SK-N-SH treated with all-trans-retinoic acid at 6 μM for 48 hours (cell line): ENCODE data around the gene ARID3B.

Experiments used
- ATAC-seq: fragments of 200-7000 bp; cut with Tn5 transposase; 3 replicates; pipeline ENCODE4 v1.9.1; 2020; ENCODE audit warnings: mild to moderate bottlenecking, moderate library complexity
- ARNTL ChIP-seq: fragments of 450-650 bp; formaldehyde crosslinking; IDR thresholded peaks from 2 replicates; pipeline ENCODE4 v1.5.0; 2020; ENCODE audit warnings: low read depth, mild to moderate bottlenecking, moderate library complexity, borderline replicate concordance
- BACH2 ChIP-seq: fragments of 250-450 bp; sonication (Bioruptor Pico); IDR thresholded peaks from 2 replicates; pipeline ENCODE4 v1.9.0; 2021; ENCODE audit warnings: mild to moderate bottlenecking, borderline replicate concordance
- CREB5 ChIP-seq: fragments of 250-450 bp; sonication (Bioruptor Pico); IDR thresholded peaks from 2 replicates; pipeline ENCODE4 v1.5.1; 2020; ENCODE audit warnings: low read depth, mild to moderate bottlenecking, moderate library complexity
- CSDC2 ChIP-seq: fragments of 250-450 bp; sonication (Bioruptor Pico); IDR thresholded peaks from 2 replicates; pipeline ENCODE4 v1.5.0; 2020; ENCODE audit warnings: mild to moderate bottlenecking, moderate library complexity
- CSRNP3 ChIP-seq: fragments of 250-450 bp; sonication (Bioruptor Pico); IDR thresholded peaks from 2 replicates; pipeline ENCODE4 v1.5.1; 2021; ENCODE audit warnings: mild to moderate bottlenecking, moderate library complexity
- ESRRG ChIP-seq: fragments of 250-450 bp; sonication (Bioruptor Pico); IDR thresholded peaks from 2 replicates; pipeline ENCODE4 v1.6.1; 2021; ENCODE audit warnings: mild to moderate bottlenecking
- GLIS3 ChIP-seq: fragments of 250-450 bp; sonication (Bioruptor Pico); IDR thresholded peaks from 2 replicates; pipeline ENCODE4 v1.5.0; 2020; ENCODE audit warnings: mild to moderate bottlenecking, moderate library complexity
- ISL1 ChIP-seq: fragments of 250-450 bp; sonication (Bioruptor Pico); IDR thresholded peaks from 2 replicates; pipeline ENCODE4 v2.1.2; 2022; ENCODE audit warnings: mild to moderate bottlenecking, moderate library complexity
- OSR1 ChIP-seq: fragments of 250-450 bp; sonication (Bioruptor Pico); IDR thresholded peaks from 2 replicates; pipeline ENCODE4 v1.8.0; 2022; ENCODE audit warnings: moderate library complexity, mild to moderate bottlenecking, inconsistent platforms
- PATZ1 ChIP-seq: fragments of 250-450 bp; sonication (Bioruptor Pico); IDR thresholded peaks from 2 replicates; pipeline ENCODE4 v1.8.0; 2020; ENCODE audit warnings: mild to moderate bottlenecking, moderate library complexity, borderline replicate concordance
- POU6F1 ChIP-seq: fragments of 250-450 bp; sonication (Bioruptor Pico); IDR thresholded peaks from 2 replicates; pipeline ENCODE4 v1.8.0; 2021; ENCODE audit warnings: low read depth, mild to moderate bottlenecking, moderate library complexity, borderline replicate concordance
- PPARA ChIP-seq: fragments of 250-450 bp; sonication (Bioruptor Pico); IDR thresholded peaks from 2 replicates; pipeline ENCODE4 v1.5.0; 2020; ENCODE audit warnings: mild to moderate bottlenecking, borderline replicate concordance
- RARB ChIP-seq: fragments of 250-450 bp; sonication (Bioruptor Pico); IDR thresholded peaks from 2 replicates; pipeline ENCODE4 v1.8.0; 2021; ENCODE audit warnings: mild to moderate bottlenecking, moderate library complexity
- TOX ChIP-seq: fragments of 250-450 bp; sonication (Bioruptor Pico); IDR thresholded peaks from 2 replicates; pipeline ENCODE4 v1.8.0; 2021; ENCODE audit warnings: mild to moderate bottlenecking, moderate library complexity, borderline replicate concordance
- TSHZ2 ChIP-seq: fragments of 250-450 bp; sonication (Bioruptor Pico); IDR thresholded peaks from 2 replicates; pipeline ENCODE4 v1.5.0; 2020; ENCODE audit warnings: mild to moderate bottlenecking, moderate library complexity
- ZC3H10 ChIP-seq: fragments of 250-450 bp; sonication (Bioruptor Pico); IDR thresholded peaks from 2 replicates; pipeline ENCODE4 v1.5.1; 2021; ENCODE audit warnings: mild to moderate bottlenecking, moderate library complexity
- ZFP3 ChIP-seq: fragments of 250-450 bp; sonication (Bioruptor Pico); IDR thresholded peaks from 2 replicates; pipeline ENCODE4 v1.5.0; 2020; ENCODE audit warnings: mild to moderate bottlenecking, moderate library complexity
- ZFP30 ChIP-seq: fragments of 450-650 bp; formaldehyde crosslinking; IDR thresholded peaks from 2 replicates; pipeline ENCODE4 v1.5.0; 2022; ENCODE audit warnings: mild to moderate bottlenecking, moderate library complexity
- ZNF565 ChIP-seq: fragments of 450-650 bp; formaldehyde crosslinking; conservative IDR thresholded peaks from 2 replicates; pipeline ENCODE4 v1.5.0; 2020; ENCODE audit warnings: low read depth, mild to moderate bottlenecking, moderate library complexity
- ZNF70 ChIP-seq: fragments of 450-650 bp; formaldehyde crosslinking; IDR thresholded peaks from 2 replicates; pipeline ENCODE4 v1.5.0; 2020; ENCODE audit warnings: mild to moderate bottlenecking, moderate library complexity
- ZNF8 ChIP-seq: fragments of 450-650 bp; formaldehyde crosslinking; IDR thresholded peaks from 2 replicates; pipeline ENCODE4 v1.5.0; 2020; ENCODE audit warnings: mild to moderate bottlenecking, moderate library complexity

Gene ARID3B

GRCh38 chr15:74625693-74626092 lies 84.7 kb downstream of the ARID3B start (continued):
- TF ChIP-seq CREB5 (CRISPR knock-in tag) = no peak

- no peak for TF ChIP-seq ZFP3 (CRISPR knock-in tag)
- no peak for TF ChIP-seq POU6F1
- TF ChIP-seq ZNF70 = no peak
- no peak for TF ChIP-seq ZNF8 (CRISPR knock-in tag)
- TF ChIP-seq TOX = no peak
- TF ChIP-seq ISL1 (CRISPR knock-in tag) = no peak
- TF ChIP-seq PATZ1 = no peak
- no peak for TF ChIP-seq CREB5 (CRISPR knock-in tag)
- no peak for TF ChIP-seq GLIS3 (CRISPR knock-in tag)
- no peak for TF ChIP-seq ZNF565 (CRISPR knock-in tag)
- no peak for TF ChIP-seq ZFP30 (CRISPR knock-in tag)
- TF ChIP-seq OSR1 (CRISPR knock-in tag) = no peak
- TF ChIP-seq BACH2 (CRISPR knock-in tag) = no peak
- TF ChIP-seq CSRNP3 (CRISPR knock-in tag) = no peak
- TF ChIP-seq ZC3H10 = no peak
- no peak for TF ChIP-seq CSDC2 (CRISPR knock-in tag)
- no peak for TF ChIP-seq ESRRG
- TF ChIP-seq ARNTL (CRISPR knock-in tag) = no peak
- TF ChIP-seq PPARA (CRISPR knock-in tag) = no peak
- no peak for ATAC-seq
Measured at GRCh38 chr15:74626336-74626735, 85.3 kb downstream of the ARID3B start.

GRCh38 chr15:74626752-74627692 lies 86.0 kb downstream of the ARID3B start:
- no peak for ATAC-seq
- no peak for TF ChIP-seq CSRNP3 (CRISPR knock-in tag)
- TF ChIP-seq ZNF565 (CRISPR knock-in tag) = no peak
- TF ChIP-seq BACH2 (CRISPR knock-in tag) = no peak
- no peak for TF ChIP-seq ZFP30 (CRISPR knock-in tag)
- TF ChIP-seq RARB (CRISPR knock-in tag) = no peak
- no peak for TF ChIP-seq ZC3H10
- TF ChIP-seq OSR1 (CRISPR knock-in tag) = no peak
- no peak for TF ChIP-seq TSHZ2 (CRISPR knock-in tag)
- no peak for TF ChIP-seq ZFP3 (CRISPR knock-in tag)
- TF ChIP-seq PATZ1 = no peak
- TF ChIP-seq CSDC2 (CRISPR knock-in tag) = no peak
- no peak for TF ChIP-seq ISL1 (CRISPR knock-in tag)
- no peak for TF ChIP-seq TOX
